Suprapubic skin (tissue), 4 donors: ENCODE results near the gene MIXL1.

Experiments used
- CTCF ChIP-seq, 2 donors: fragments of 200-600 bp in 1 of 2; fragments of 450-650 bp in 1 of 2; sonication (generic) in 1 of 2; IDR thresholded peaks; one replicate each; pipeline ENCODE4 v1.5.1; 2016 to 2019; ENCODE audit warnings: antibody characterized with exemption in 2 of 2, mild to moderate bottlenecking in 1 of 2, moderate library complexity in 1 of 2
- POLR2A ChIP-seq, 2 donors: fragments of 450-650 bp; IDR thresholded peaks; one replicate each; pipeline ENCODE4 v1.6.1; 2017; ENCODE audit warnings: antibody characterized with exemption in 2 of 2, mild to moderate bottlenecking in 2 of 2, moderate library complexity in 2 of 2
- POLR2AphosphoS5 ChIP-seq, 3 donors: sonication (generic); formaldehyde crosslinking; IDR thresholded peaks; one replicate each; pipeline ENCODE4 v1.6.1; 2017; ENCODE audit warnings: antibody characterized with exemption in 3 of 3

DNA sequence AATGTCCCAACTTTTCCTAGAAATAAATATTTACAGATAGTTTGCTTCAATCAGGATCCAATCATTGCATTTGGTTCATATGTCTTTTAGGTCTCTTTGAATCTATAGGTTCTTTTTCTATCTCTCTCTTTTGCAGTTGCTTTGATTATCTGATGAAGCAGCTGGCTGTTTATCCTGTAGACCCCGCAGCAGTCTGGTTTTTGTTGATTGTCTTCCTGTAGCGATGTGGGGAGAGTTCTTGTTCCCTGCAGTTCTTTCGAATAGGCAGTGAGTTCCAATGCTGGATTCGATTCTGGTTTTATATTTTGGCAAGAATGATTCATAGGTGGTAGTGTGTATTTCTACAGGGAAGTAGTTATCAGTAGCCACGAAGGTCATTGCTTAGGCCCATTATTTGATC lies 7.4 kb upstream of the MIXL1 start:
- TF ChIP-seq CTCF (IDR thresholded peaks at IDR 0.05) (no peak), POLR2A (IDR thresholded peaks at IDR 0.05) (no peak), POLR2AphosphoS5 (IDR thresholded peaks at IDR 0.05) (no peak)
